HG03571 (cell line): ENCODE results near the gene COL4A4.
"Not testable (repeated sequence)": the region's sequence is repeated elsewhere in the genome, so short reads cannot be mapped to it uniquely, and the experiment has no call there.

Experiments
- ATAC-seq: cut with Tn5 transposase; IDR thresholded peaks from one replicate; pipeline ENCODE4 v1.9.1; 2021; ENCODE audit not compliant: unreplicated experiment

The COL4A4 gene

GRCh38 chr2:227117852-227118251, 46.2 kb downstream of the COL4A4 start:
- ATAC-seq: no peak

GRCh38 chr2:227117027-227117426, 47.0 kb downstream of the COL4A4 start:
- ATAC-seq: no peak

GRCh38 chr2:227115761-227116160, 48.2 kb downstream of the COL4A4 start:
- ATAC-seq: no peak

DNA sequence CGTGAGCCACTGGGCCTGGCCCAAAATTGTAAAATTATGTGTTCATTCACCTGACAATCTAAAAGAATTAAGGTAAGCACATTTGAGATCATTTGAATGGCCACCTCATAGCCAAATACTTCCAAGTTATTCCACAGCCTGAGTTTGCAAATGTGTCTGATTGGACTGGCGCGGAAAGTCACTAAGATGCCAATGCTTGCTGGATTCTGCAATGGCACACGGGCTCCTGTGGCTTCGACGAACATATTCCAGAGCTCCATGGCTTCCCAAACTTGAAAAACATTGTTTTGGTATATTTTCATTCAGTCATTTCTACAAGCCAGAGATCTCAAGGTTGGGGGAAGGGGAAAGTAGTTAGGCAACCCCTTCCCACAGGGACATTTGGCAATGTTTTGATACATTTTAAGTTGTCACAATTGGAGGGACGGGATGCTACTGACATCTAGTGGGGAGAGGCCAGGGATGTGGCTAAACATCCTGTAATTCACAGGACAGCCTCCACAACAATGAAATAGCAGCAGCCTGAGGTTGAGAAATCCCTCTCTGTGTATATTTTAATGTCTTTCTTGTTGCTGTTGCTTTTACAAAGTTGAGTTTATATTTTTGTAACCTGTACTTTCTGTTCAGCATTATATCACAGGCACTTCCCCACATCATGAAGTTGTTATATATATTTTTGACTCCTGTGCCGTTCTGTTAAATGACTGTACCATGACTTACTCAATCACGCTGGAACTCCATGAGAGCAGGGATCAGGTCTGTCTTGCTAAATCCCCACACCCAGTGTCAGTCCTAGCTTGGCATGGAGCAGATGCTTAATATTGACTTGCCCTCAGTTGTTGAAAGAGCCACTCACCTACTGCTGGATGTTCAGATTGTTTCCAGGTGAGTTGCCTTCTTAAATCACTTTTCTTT, 56.9 kb downstream of the COL4A4 start:
- no peak for ATAC-seq

DNA sequence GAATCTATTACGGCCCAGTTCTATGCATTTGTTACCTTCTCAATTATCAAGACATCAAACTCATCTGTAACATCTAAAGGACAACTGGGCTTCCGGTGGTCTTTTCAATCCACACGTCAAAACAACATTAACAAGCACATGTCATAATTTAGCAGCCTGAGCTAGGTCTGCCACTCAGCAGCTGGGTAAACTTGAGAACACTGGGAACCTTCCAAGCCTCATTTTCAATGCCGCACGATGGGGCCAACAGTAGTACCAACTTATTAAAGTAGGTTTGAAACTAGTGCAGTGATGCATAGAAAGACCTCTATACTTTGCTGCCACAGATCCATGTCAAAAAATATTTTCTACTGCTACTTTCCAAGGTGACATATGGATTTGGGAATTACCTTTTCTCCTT, 60.4 kb downstream of the COL4A4 start:
- no peak for ATAC-seq

DNA sequence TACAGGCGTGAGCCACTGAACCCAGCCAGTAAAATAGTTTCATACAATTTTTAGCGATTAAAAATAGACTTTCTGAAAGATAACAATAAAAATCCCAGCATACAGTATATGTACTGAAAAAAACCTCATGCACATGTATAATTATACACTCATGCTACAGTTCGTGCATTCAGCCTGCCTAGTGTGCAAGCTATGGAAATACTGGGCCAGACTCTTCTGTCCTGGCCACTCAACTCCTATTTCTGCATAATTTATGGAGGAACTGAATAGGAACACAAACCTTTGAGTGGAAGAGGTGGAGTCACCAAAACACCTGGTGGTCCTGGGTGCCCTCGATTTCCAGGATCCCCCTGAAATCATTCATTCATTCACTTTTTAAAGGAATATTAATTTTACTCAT, 64.7 kb downstream of the COL4A4 start:
- ATAC-seq: no peak

- ATAC-seq: no peak
Measured at GRCh38 chr2:227098162-227098515, 65.9 kb downstream of the COL4A4 start.

- no peak for ATAC-seq
Measured at GRCh38 chr2:227097495-227098161, 66.4 kb downstream of the COL4A4 start.

DNA sequence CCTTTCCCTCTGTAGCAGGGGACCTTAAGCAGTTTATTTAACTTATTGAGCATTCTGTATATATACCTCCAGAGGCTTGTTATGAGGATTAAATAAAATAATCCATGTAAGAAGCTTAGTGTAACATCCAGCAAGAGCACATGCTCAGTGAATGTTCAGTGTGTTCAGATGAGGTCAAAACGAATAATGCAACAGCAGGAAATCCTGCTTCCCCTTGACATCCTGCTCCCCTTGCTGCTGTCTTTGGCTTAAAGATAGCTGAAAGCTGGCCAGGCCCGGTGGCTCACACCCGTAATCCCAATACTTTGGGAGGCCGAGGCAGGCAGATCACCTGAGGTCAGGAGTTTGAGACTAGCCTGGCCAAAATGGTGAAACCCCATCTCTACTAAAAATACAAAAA, 68.7 kb downstream of the COL4A4 start:
- no peak for ATAC-seq

GRCh38 chr2:227082286-227082685, 81.7 kb downstream of the COL4A4 start:
- ATAC-seq: peak; percentile 99

GRCh38 chr2:227079726-227080125, 84.3 kb downstream of the COL4A4 start:
- no peak for ATAC-seq

DNA sequence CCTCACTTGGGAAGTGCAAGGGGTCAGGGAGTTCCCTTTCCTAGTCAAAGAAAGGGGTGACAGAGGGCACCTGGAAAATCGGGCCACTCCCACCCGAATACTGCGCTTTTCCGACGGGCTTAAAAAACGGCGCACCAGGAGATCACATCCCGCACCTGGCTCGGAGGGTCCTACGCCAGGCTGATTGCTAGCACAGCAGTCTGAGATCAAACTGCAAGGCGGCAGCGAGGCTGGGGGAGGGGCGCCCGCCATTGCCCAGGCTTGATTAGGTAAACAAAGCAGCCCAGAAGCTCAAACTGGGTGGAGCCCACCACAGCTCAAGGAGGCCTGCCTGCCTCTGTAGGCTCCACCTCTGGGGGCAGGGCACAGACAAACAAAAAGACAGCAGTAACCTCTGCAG, 98.9 kb downstream of the COL4A4 start:
- ATAC-seq: not testable (repeated sequence)

DNA sequence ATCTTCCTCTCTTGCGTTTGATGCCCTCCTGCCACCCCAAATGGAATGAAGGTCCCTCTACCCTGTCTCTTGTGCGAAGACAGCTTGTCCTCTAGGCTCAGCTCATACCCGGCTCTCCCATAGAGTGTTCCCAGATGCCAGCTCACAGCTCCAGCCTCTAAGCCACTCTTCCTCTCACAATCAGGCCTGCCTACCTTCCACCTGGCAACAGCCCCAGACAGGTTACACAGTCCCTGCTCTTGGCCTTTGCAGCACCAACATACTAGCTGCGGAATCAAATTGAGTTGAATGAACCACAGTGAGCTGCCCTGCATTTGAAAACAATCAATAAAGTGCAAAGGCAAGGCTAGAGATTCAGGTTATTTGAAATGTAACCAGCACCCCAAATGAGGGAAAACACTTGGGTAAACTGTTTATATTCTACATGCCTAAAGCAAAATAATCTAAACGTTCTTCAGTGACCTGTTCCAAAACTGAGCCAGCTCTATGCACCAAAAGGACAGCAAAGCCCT, 105.1 kb downstream of the COL4A4 start:
- ATAC-seq: no peak

DNA sequence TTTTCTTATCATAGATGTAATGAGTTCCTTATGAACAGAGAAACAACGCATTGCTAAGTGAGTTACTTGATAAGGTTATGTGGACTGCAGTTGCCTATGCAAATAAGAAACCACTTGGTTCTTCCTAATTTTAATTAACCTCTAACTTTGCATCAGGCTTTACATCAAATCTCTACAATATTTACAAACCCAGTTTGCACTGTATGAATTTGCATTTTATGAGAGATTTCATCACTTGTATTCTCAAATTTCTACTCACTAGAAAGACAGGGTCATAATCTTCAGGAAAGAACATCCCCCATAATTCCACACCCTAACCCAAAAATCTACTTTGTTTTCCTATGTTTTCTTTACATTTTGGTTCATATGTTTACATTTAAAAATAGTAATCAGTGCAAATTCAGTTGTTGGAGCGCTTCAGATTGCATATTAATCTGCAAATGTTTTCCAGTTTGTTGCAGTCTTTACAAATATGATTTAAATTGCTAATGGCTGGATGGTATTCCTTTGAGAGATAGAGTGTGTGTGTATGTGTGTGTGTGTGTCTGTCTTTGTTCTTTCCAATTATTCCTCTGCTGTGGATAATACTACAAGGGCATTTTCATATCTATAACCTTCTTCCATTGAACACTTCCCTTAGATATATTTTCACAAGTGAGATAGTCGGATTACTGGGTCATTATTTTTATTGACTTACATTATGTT, 106.1 kb downstream of the COL4A4 start:
- no peak for ATAC-seq

GRCh38 chr2:227057060-227057459, 106.9 kb downstream of the COL4A4 start:
- ATAC-seq: no peak

GRCh38 chr2:227054006-227054405, 110.0 kb downstream of the COL4A4 start:
- ATAC-seq: no peak

GRCh38 chr2:227052879-227053278, 111.1 kb downstream of the COL4A4 start:
- no peak for ATAC-seq

- no peak for ATAC-seq
Measured at GRCh38 chr2:227043981-227044380, 120.0 kb downstream of the COL4A4 start.

- no peak for ATAC-seq
Measured at GRCh38 chr2:227038550-227039189, 125.3 kb downstream of the COL4A4 start.

DNA sequence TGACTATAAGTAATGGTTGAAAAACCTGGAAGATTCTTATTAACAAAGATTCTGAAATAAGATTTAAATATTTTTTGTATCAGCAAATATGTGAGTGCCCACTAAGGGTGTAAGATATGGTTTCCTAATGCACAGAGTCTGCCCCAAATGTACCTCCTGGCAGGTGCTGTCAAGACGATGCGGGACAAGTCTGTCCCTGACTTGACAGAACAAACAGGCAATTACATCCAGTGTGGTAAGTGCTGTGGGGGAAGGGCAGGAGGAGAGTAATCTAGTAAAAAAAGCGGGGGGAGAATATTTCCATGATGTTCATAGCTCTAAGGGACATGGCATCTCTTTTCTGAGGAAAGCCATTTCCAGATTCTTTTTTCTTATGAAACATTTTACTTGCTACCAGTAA, 127.5 kb downstream of the COL4A4 start:
- no peak for ATAC-seq

DNA sequence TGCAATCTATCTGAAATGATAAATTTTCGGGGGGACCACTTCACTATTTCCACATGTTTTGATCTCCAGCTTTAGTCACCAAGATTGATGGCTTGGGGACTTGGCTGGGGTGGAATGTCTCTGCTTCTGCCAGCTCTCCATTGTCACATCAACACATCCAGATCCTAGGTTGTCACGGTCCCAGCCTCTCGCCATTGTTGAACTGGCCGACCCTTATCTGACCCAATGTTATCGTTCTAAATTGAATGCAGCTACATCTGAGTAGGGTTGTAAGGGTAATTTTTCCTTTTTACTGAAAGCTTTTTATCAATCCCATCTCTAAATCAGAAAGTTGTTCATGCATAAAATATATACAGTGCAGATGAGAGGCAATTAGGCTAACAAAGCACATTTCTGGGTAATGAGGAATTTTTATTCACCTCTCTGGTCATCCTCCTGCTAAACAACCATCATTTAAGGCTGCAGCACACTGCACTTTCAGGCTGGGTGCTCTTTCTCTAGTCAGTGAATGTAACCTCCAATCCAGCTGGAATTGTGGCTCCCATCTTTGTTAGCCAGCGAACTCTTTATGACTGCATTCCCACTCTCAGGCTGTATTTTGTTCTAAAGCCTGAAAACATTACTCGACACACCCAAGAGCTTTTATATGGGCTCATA, 128.2 kb downstream of the COL4A4 start:
- no peak for ATAC-seq
